Measurements from ENCODE around the gene OTOP2. TPM values are rescaled to one million over a fixed set of nuclear protein-coding genes. Genes with fewer than 3 reads are reported as not detected.
A peak's percentile ranks its signal among the peaks of the same experiment; 100 is the strongest.

Gene OTOP2
- total and polyA plus RNA-seq, 12 donors = 0.03 to 0.11 TPM; not detected in 10

DNA sequence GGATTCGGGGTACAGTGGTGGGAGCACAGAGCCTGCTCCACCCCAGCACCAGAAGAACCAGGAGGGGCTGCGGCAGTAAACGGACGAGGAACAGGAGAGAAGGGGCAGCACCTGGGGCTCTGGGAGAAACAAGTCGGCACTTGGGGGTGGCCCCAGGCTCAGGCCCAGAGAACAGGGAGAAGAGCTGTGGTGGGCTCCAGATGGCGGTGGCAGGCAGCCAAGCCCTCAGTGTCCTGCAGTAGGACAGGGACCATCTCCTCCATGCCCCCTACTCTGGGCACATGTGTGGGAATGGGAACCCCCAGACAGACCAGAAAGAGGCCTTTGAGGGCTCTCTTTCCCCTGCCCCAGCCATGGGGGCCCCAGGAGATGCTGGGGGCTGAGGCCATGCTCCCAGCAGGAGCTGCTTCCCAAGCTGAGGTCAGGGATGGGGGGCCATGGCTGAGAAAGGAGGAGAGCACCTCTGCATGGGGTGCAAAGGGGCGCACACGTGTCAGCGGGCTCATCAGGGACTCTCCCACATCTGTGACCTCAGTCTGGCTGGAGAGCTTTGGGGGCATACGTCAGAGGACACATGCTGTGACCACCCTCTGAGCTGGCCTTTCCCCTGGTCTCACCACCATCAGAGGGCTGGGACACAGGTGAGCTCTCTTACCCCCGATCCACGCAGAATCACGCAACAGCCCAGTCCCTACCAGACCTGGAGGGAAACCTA is 7.8 kb upstream of the OTOP2 start:
- TF ChIP-seq, protein P1, sequence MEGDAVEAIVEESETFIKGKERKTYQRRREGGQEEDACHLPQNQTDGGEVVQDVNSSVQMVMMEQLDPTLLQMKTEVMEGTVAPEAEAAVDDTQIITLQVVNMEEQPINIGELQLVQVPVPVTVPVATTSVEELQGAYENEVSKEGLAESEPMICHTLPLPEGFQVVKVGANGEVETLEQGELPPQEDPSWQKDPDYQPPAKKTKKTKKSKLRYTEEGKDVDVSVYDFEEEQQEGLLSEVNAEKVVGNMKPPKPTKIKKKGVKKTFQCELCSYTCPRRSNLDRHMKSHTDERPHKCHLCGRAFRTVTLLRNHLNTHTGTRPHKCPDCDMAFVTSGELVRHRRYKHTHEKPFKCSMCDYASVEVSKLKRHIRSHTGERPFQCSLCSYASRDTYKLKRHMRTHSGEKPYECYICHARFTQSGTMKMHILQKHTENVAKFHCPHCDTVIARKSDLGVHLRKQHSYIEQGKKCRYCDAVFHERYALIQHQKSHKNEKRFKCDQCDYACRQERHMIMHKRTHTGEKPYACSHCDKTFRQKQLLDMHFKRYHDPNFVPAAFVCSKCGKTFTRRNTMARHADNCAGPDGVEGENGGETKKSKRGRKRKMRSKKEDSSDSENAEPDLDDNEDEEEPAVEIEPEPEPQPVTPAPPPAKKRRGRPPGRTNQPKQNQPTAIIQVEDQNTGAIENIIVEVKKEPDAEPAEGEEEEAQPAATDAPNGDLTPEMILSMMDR (IDR thresholded peaks at IDR 0.05) = no peak
- no peak for TF ChIP-seq POLR2A (IDR thresholded peaks at IDR 0.05)
- no peaks in the 10 kb centered on the region for H3K4me1 ChIP-seq (replicated peaks in 1 of 2)
- intact Hi-C loops (cut with DNase I) = no loop called here
- H3K9me3 ChIP-seq (replicated peaks in 1 of 3) = no peaks in the 10 kb centered on the region
- 85 to 92% (median 89%) methylated on average over 11 to 13 of the region's 13 CpGs for WGBS, 4 donors
- no peaks in the 10 kb centered on the region for H3K27me3 ChIP-seq
- no peak overlapping the region for H3K4me3 ChIP-seq
- no peaks in the 10 kb centered on the region for H3K36me3 ChIP-seq (replicated peaks in 1 of 2)
- no peak for DNase-seq
- no peak overlapping the region for H3K27ac ChIP-seq

DNA sequence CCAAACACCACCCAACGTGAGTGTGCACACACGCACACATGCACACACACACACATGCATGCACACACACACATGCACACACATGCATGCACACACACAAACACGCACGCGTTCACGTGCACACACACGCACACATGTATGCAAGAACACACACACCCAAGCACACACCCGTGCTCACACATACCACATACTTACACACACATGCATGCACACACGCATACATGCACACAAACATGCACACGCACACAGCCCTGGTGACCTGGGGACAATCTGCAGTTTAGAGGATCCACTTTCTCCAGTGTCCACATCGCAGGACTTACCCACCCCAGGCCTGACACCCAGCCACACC is 7.2 kb upstream of the OTOP2 start:
- Histone ChIP-seq H3K4me3 (no peak overlapping the region), H3K36me3 (replicated peaks in 1 of 2) (no peaks in the 10 kb centered on the region), H3K27ac (no peak overlapping the region), H3K4me1 (replicated peaks in 1 of 2) (no peaks in the 10 kb centered on the region), H3K27me3 (no peaks in the 10 kb centered on the region), H3K9me3 (replicated peaks in 1 of 3) (no peaks in the 10 kb centered on the region)
- TF ChIP-seq POLR2A (IDR thresholded peaks at IDR 0.05) = no peak
- WGBS, 4 donors = 90 to 94% (median 91%) methylated on average over 9 to 11 of the region's 11 CpGs
- DNase-seq = no peak
- intact Hi-C loops (cut with DNase I) = no loop called here

DNA sequence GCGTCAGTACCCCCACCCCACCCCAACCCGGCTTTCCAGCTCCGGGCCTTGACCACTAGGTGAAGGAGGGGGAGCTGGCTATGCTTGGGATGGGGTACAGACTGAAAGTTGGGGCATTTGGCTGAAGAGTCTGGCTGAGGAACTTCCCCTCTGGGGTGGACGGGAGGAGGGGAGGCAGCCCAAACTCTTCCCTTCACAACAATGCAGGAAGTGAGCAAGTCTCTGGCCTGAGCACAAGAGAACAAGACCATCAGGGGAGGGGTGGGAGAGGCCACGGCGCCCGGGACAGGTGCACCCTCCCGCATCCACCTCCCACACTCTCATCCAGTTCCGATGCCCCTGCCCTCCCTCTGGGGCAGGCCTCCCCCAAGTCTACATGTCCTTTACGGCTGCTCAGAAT is 6.6 kb upstream of the OTOP2 start:
- Histone ChIP-seq H3K9me3 (replicated peaks in 1 of 3) (no peaks in the 10 kb centered on the region), H3K4me3 (no peak overlapping the region), H3K4me1 (replicated peaks in 1 of 2) (no peaks in the 10 kb centered on the region), H3K36me3 (replicated peaks in 1 of 2) (no peaks in the 10 kb centered on the region), H3K27ac (no peak overlapping the region), H3K27me3 (no peaks in the 10 kb centered on the region)
- peak in 1 of 7 donors; percentile 30 for DNase-seq
- WGBS, 4 donors = 63 to 79% (median 73%) methylated on average over 6 to 10 of the region's 10 CpGs
- TF ChIP-seq, protein P1 (IDR thresholded peaks at IDR 0.05) = no peak
- no peak for TF ChIP-seq POLR2A (IDR thresholded peaks at IDR 0.05)
- intact Hi-C loops (cut with DNase I) = no loop called here

DNA sequence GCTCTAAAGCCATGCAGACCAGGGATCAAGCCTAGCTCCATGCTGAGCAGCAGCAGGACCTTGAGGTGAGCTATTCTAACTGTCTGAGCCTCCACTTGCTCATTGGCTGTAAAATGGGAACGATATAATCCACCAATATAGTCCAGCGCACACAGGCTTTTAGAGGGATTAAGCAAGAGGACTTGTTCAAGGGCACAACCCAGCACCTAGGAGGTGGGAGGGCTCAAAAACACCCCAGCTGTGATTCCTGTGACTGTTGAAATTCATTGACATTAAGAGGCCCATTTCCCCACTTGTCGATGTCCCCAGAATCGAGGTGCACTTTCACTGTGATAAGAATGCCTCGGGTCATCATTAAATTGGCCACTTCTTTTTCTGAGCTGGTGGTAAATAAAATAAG is 5.2 kb upstream of the OTOP2 start:
- H3K9me3 ChIP-seq (replicated peaks in 1 of 3) = no peaks in the 10 kb centered on the region
- H3K4me3 ChIP-seq = no peak overlapping the region
- intact Hi-C loops (cut with DNase I) = no loop called here
- no peak for DNase-seq
- peaks cover 3% of the 10 kb centered on the region for H3K27me3 ChIP-seq
- no peak overlapping the region for H3K27ac ChIP-seq
- no peaks in the 10 kb centered on the region for H3K36me3 ChIP-seq (replicated peaks in 1 of 2)
- H3K4me1 ChIP-seq (replicated peaks in 1 of 2) = peaks cover 13% of the 10 kb centered on the region in 2 donors
- WGBS, 4 donors = 79 to 90% (median 82%) methylated on average over 4 to 5 of the region's 5 CpGs
- no peak for TF ChIP-seq POLR2A (IDR thresholded peaks at IDR 0.05)

DNA sequence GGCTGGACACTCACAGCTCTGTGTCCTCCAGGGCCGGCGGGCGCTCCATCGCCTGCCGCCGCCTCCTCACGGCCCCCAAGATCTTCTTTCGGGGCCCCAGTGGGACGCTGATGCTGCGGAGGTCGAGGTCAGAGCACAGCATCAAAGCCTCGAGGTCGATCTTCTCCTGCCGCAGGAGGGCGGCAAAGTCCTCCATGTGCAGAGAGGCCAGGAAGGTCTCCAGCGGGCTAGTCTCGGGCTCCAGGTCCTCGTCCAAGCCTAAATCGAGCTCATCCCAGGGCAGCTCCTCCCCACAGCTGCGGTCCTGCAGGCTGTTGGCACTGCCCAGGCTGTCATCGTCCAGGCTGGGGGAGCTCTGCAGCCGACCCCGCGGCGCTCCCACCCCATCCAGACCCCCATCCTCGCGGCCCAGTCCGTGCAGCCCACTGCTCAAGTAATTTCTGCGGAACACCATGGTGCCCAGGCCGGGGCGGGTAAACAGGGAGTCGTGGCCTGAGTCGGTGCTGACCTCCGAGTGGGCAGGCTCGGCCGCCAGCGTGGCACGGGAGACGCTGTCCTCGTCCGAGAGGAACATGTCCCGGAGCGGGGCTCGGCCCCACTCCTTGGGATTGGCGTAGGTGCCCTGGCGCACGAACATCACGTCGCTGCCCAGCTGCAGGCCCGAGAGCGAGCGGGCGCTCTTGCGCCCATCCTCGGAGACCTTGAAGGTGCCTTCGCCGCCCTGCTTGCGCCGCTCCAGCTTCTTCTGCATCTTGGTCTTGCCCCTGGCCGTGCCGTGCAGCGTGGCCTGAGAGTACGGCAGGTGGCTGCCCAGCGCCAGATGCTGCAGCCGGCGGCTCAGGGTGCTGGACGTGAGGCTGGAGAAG is 4.4 kb upstream of the OTOP2 start:
- no peak overlapping the region for H3K27ac ChIP-seq
- H3K36me3 ChIP-seq (replicated peaks in 1 of 2) = no peaks in the 10 kb centered on the region
- peaks cover 11% of the 10 kb centered on the region for H3K27me3 ChIP-seq
- intact Hi-C loops (cut with DNase I) = loop anchor here (5.0 kb wide), 1 partner anchor 38 kb away; no protein-coding TSS in a partner anchor
- no peak for DNase-seq
- no peak overlapping the region for H3K4me3 ChIP-seq
- no peaks in the 10 kb centered on the region for H3K9me3 ChIP-seq (replicated peaks in 1 of 3)
- TF ChIP-seq, protein P1 (IDR thresholded peaks at IDR 0.05) = no peak
- TF ChIP-seq POLR2A (IDR thresholded peaks at IDR 0.05) = no peak
- WGBS, 4 donors = 70 to 94% (median 81%) methylated on average over 22 to 67 of the region's 67 CpGs
- peaks cover 13 to 19% of the 10 kb centered on the region in 2 donors for H3K4me1 ChIP-seq (replicated peaks in 1 of 2)

Data from adrenal gland (tissue), 12 donors.